PC-9 (cell line): ENCODE data around the gene ZSCAN30.

Experiments
- EZH2 ChIP-seq: fragments of 200-600 bp; sonication (generic); IDR thresholded peaks from 2 replicates; pipeline ENCODE4 v1.8.0; 2017; ENCODE audit warnings: antibody characterized with exemption, low read depth
- TF ChIP-seq, protein P1 (sequence below): fragments of 200-600 bp; sonication (generic); conservative IDR thresholded peaks from 2 replicates; pipeline ENCODE4 v1.6.1; 2017; ENCODE audit warnings: mixed run types, antibody characterized with exemption, mild to moderate bottlenecking, moderate library complexity

DNA sequence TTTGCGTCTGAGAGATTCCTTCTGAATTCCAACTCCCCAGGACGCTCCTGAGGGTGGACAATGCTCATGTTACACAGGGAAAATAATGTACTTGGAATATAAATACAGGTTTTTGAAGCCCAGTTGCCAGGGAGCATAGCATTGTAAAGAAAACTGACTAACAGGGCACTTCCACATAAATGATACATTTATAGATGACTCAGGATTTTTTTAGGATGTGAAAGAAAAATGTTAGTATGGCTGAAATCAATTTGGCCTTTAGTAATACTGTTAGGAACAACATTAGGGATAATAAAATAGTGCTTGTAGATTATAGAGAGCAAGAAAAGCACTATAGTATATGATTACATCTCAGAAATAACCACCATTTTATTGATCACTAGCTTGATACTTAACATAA lies 25.6 kb downstream of the ZSCAN30 start:
- TF ChIP-seq, protein P1, sequence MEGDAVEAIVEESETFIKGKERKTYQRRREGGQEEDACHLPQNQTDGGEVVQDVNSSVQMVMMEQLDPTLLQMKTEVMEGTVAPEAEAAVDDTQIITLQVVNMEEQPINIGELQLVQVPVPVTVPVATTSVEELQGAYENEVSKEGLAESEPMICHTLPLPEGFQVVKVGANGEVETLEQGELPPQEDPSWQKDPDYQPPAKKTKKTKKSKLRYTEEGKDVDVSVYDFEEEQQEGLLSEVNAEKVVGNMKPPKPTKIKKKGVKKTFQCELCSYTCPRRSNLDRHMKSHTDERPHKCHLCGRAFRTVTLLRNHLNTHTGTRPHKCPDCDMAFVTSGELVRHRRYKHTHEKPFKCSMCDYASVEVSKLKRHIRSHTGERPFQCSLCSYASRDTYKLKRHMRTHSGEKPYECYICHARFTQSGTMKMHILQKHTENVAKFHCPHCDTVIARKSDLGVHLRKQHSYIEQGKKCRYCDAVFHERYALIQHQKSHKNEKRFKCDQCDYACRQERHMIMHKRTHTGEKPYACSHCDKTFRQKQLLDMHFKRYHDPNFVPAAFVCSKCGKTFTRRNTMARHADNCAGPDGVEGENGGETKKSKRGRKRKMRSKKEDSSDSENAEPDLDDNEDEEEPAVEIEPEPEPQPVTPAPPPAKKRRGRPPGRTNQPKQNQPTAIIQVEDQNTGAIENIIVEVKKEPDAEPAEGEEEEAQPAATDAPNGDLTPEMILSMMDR, result no peak
- no peak for TF ChIP-seq EZH2
